GM23248 (cell line): ENCODE results near the gene MAFG.

Experiments
- EZH2 ChIP-seq: fragments of 200-600 bp; sonication (generic); IDR thresholded peaks from 2 replicates; pipeline ENCODE4 v1.6.1; 2018; ENCODE audit warnings: antibody characterized with exemption, mild to moderate bottlenecking; ENCODE audit not compliant: insufficient read depth, poor library complexity, severe bottlenecking
- EZH2phosphoT487 ChIP-seq: fragments of 200-600 bp; sonication (generic); IDR thresholded peaks from 2 replicates; pipeline ENCODE4 v1.6.1; 2018; ENCODE audit warnings: antibody characterized with exemption, moderate library complexity, mild to moderate bottlenecking, low read depth; ENCODE audit not compliant: insufficient read depth

DNA sequence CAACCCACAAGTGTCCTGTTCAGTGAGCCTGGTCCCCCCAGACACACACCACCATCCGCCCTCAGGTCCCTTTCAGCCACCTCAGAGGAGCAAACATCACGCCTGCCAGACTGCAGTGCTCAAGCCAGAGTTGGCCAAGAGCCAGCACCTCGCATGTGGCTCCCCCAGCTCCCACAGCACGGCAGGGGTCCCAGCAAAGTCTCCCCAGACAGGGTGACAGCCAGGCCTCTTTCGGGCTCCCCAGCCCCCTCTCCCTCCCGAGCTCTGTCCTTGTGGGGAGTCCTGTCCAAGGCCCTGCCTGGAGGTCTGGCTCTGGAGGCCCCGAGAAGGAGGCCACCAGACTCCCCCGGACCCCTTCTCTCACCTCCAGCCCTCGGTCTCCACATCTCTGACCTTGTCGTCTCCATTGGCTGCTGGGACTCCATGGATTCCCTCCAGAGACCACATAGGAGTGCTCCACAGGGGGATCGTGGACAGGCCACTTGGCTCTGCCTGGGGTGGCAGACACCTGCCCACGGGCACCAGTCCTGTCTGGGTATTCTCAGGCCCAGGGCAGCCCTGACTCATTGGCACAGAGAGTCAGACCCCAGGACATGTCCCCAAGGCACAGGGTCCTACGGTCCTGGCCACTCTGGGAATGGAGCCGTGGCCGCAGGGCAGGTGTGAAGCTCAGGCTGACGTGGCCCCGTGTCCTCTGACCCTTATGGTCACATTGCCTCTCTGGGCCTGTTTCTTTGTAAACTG, 21.3 kb upstream of the MAFG start:
- no peak for TF ChIP-seq EZH2
- TF ChIP-seq EZH2phosphoT487, result no peak
